Activated T-cell treated with anti-CD3 and anti-CD28 coated beads, Interleukin-2, amount 50 U/mL, for 24 hours (primary cell): ENCODE results near the gene SIGLEC9.

Experiments used
- DNase-seq: peaks from one replicate; pipeline ENCODE4 v3.0.0-alpha.2; 2020
- H3K27ac Mint-ChIP-seq: 2 replicates; pipeline ENCODE4 v1.8.0; 2020; ENCODE audit warnings: mild to moderate bottlenecking, mixed read lengths
- H3K27me3 Mint-ChIP-seq: 2 replicates; pipeline ENCODE4 v1.8.0; 2020; ENCODE audit warnings: mixed read lengths
- H3K36me3 Mint-ChIP-seq: 2 replicates; pipeline ENCODE4 v1.8.0; 2020; ENCODE audit warnings: low read depth, mixed read lengths
- H3K4me1 Mint-ChIP-seq: 2 replicates; pipeline ENCODE4 v1.8.0; 2020; ENCODE audit warnings: low read depth, mixed read lengths
- H3K4me3 Mint-ChIP-seq: 2 replicates; pipeline ENCODE4 v1.8.0; 2020; ENCODE audit warnings: mild to moderate bottlenecking, moderate library complexity, mixed read lengths
- H3K9me3 Mint-ChIP-seq: 2 replicates; pipeline ENCODE4 v1.8.0; 2020; ENCODE audit warnings: mixed read lengths

Gene SIGLEC9

DNA sequence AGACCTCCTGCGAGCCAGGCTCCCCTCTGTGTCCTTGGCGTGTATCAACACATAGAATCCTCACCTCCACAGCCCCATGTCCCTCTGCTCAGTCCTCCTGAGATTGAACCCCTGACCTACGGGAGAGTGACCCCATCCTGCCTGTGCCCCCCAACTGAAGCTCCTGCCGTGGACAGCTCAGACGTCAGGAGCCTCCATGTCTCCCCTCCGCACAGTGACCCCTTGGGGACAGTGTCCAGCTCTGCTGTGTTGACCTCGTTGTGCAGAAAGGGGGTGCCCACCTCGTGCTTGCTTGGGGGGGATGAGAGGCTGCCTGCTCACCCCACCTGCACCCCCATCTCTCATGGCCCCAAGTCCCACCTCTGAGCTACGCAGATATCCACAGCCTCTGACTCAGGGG is 490 bp upstream of the SIGLEC9 start:
- DNase-seq: no peak
- H3K4me3 Mint-ChIP-seq: peak overlapping the region; percentile 44
- H3K36me3 Mint-ChIP-seq: no peaks in the 10 kb centered on the region
- peaks cover 84% of the 10 kb centered on the region for H3K4me1 Mint-ChIP-seq
- peaks cover 4% of the 10 kb centered on the region for H3K9me3 Mint-ChIP-seq
- H3K27ac Mint-ChIP-seq: peak overlapping the region; percentile 68
- no peaks in the 10 kb centered on the region for H3K27me3 Mint-ChIP-seq

DNA sequence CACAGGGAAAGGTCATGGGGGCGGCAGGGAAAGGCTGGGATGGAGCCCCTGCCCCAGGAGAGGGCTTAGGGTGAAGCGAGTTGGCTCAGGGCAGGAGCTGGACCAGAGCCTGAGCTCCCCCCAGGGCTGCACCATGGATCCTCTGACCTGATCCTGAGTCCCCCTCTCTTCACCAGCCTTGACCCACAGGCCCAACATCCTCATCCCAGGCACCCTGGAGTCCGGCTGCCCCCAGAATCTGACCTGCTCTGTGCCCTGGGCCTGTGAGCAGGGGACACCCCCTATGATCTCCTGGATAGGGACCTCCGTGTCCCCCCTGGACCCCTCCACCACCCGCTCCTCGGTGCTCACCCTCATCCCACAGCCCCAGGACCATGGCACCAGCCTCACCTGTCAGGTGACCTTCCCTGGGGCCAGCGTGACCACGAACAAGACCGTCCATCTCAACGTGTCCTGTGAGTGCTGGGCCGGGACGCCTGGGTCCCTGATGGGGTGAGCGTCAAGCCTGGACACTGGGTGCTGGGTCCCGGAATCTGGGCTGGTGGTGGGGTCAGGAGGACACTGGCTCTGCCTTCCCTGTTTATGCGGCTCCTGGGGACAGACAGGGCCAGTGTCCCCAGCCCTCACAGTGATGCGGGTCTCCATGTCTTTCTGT is 842 bp downstream of the SIGLEC9 start:
- Mint-ChIP-seq H3K27me3 (no peaks in the 10 kb centered on the region), H3K4me1 (peaks cover 88% of the 10 kb centered on the region), H3K27ac (no peak overlapping the region), H3K4me3 (no peak overlapping the region), H3K36me3 (no peaks in the 10 kb centered on the region), H3K9me3 (peaks cover 4% of the 10 kb centered on the region)
- DNase-seq: peak; percentile 26

DNA sequence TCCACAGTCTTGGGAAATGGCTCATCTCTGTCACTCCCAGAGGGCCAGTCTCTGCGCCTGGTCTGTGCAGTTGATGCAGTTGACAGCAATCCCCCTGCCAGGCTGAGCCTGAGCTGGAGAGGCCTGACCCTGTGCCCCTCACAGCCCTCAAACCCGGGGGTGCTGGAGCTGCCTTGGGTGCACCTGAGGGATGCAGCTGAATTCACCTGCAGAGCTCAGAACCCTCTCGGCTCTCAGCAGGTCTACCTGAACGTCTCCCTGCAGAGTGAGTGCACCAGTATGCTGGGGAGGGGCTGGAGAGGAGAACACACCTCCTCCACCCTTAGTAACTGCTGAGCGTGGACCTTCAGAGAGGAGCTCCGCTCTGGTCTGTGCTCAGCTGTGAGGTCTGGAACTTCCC is 2.3 kb downstream of the SIGLEC9 start:
- no peaks in the 10 kb centered on the region for H3K27me3 Mint-ChIP-seq
- H3K27ac Mint-ChIP-seq: peak overlapping the region; percentile 37
- no peak overlapping the region for H3K4me3 Mint-ChIP-seq
- DNase-seq: peak; percentile 29
- H3K4me1 Mint-ChIP-seq: peaks cover 92% of the 10 kb centered on the region
- H3K9me3 Mint-ChIP-seq: peaks cover under 1% of the 10 kb centered on the region
- H3K36me3 Mint-ChIP-seq: no peaks in the 10 kb centered on the region

DNA sequence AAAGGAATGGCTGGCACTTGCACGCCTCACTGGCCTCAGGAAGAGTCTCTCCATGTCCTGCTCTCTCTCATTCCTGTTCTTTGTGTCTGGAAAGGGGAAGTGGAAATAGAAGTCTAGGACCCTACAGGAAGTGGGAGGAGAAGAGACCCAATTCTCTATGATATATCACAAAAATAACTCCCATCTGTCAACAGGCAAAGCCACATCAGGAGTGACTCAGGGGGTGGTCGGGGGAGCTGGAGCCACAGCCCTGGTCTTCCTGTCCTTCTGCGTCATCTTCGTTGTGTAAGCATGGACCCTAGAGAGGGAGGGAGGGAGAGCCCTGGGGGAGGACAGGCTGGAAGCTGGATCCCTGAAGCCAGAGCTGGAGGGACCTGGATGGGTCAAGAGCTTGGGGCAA is 3.0 kb downstream of the SIGLEC9 start:
- Mint-ChIP-seq H3K27me3 (no peaks in the 10 kb centered on the region), H3K36me3 (no peaks in the 10 kb centered on the region), H3K9me3 (no peaks in the 10 kb centered on the region), H3K4me3 (peak overlapping the region; percentile 2), H3K4me1 (peaks cover 92% of the 10 kb centered on the region), H3K27ac (peak overlapping the region; percentile 66)
- peak; percentile 32 for DNase-seq

- no peaks in the 10 kb centered on the region for H3K27me3 Mint-ChIP-seq
- DNase-seq: peak; percentile 27
- no peaks in the 10 kb centered on the region for H3K9me3 Mint-ChIP-seq
- H3K4me1 Mint-ChIP-seq: peaks cover 87% of the 10 kb centered on the region
- H3K27ac Mint-ChIP-seq: peak overlapping the region; percentile 47
- no peak overlapping the region for H3K4me3 Mint-ChIP-seq
- H3K36me3 Mint-ChIP-seq: no peaks in the 10 kb centered on the region
Measured at GRCh38 chr19:51128227-51128626, 3.5 kb downstream of the SIGLEC9 start.

- Mint-ChIP-seq H3K4me1 (peaks cover 72% of the 10 kb centered on the region), H3K27ac (no peak overlapping the region), H3K9me3 (no peaks in the 10 kb centered on the region), H3K4me3 (no peak overlapping the region), H3K27me3 (no peaks in the 10 kb centered on the region), H3K36me3 (no peaks in the 10 kb centered on the region)
- DNase-seq: peak; percentile 25
Measured at GRCh38 chr19:51129716-51130115, 5.0 kb downstream of the SIGLEC9 start.

DNA sequence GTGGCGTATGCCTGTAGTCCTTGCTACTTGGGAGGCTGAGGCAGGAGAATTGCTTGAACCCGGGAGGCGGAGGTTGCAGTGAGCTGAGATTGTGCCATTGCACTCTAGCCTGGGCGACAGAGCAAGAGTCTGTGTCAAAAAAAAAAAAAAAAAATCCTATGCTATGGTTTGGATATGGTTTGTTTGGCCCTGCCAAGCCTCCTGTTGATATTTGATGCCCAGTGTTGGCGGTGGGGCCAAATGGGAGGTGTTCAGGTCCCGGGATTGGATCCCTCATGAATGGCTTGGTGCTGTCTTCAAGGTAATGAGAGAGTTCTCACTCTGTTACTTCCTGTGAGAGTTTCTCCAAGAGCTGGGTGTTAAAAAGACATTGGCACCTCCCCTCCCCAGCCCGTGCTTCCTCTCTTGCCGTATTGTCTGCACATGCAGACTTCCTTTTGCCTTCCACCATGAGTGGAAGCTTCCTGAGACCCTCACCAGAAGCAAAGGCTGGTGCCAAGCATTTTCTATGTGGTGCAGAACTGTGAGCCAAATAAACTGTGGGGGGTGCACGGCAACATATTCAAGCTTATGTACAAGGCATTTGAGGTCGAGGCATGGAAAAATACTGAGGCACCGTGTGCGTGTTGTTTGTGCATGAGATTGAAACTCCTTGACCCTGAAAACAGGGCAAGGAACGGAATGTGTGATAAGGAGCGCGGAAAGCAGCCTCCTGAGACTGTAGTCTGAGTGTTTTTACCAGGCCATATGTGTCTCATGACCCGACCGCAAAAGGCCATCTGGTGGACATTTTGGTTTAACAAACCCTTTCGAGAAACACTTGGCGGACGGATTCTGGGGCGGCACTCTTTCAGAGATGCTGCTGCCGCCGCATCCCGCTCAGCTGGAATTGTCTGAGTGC is 7.3 kb downstream of the SIGLEC9 start:
- Mint-ChIP-seq H3K4me3 (peak overlapping the region; percentile 51), H3K9me3 (peaks cover 7% of the 10 kb centered on the region), H3K36me3 (peaks cover 2% of the 10 kb centered on the region), H3K27ac (peak overlapping the region; percentile 72), H3K4me1 (peaks cover 66% of the 10 kb centered on the region), H3K27me3 (no peaks in the 10 kb centered on the region)
- peak; percentile 51 for DNase-seq

GRCh38 chr19:51135004-51135403 is 10.3 kb downstream of the SIGLEC9 start:
- peaks cover 47% of the 10 kb centered on the region for H3K4me1 Mint-ChIP-seq
- peaks cover 2% of the 10 kb centered on the region for H3K36me3 Mint-ChIP-seq
- no peaks in the 10 kb centered on the region for H3K27me3 Mint-ChIP-seq
- no peak for DNase-seq
- no peak overlapping the region for H3K4me3 Mint-ChIP-seq
- H3K9me3 Mint-ChIP-seq: peaks cover 7% of the 10 kb centered on the region
- H3K27ac Mint-ChIP-seq: no peak overlapping the region

DNA sequence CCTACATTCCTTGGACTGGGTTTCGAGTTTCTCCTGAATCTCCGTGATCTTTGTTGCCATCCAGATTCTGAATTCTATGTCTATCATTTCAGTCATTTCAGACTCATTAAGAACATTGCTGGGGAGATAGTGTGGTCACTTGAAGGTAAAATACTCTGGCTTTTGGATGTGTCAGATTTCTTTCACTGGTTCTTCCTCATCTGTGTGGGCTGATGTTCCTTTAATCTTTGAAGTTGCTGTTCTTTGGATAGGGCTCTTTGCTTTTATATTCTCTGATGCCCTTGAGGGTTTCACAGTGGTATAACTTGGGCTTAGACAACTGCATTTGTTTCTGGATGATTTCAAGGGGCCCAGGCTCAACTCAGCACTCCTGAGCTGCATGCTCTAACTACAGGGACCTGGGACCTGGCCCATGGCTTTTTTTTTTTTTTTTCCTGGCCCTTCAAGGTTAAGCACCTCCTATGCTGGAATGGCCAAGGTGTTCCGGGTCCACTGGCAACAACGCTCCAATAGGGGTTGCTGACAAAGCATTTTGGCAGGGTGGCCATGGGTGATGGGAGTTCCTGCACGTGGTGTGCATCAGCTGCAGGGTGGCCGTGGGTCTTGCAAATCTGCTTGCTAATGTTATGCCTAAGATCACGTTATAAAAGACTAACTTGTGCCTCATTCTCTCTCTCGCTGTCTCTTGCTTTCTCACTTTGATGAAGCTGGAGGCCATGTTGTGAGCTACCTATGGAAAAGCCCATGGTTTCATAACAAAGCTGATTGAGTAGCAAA is 11.5 kb downstream of the SIGLEC9 start:
- Mint-ChIP-seq H3K4me1 (peaks cover 35% of the 10 kb centered on the region), H3K9me3 (peaks cover 7% of the 10 kb centered on the region), H3K36me3 (peaks cover 2% of the 10 kb centered on the region), H3K4me3 (no peak overlapping the region), H3K27ac (no peak overlapping the region), H3K27me3 (no peaks in the 10 kb centered on the region)
- DNase-seq: peak; percentile 17

DNA sequence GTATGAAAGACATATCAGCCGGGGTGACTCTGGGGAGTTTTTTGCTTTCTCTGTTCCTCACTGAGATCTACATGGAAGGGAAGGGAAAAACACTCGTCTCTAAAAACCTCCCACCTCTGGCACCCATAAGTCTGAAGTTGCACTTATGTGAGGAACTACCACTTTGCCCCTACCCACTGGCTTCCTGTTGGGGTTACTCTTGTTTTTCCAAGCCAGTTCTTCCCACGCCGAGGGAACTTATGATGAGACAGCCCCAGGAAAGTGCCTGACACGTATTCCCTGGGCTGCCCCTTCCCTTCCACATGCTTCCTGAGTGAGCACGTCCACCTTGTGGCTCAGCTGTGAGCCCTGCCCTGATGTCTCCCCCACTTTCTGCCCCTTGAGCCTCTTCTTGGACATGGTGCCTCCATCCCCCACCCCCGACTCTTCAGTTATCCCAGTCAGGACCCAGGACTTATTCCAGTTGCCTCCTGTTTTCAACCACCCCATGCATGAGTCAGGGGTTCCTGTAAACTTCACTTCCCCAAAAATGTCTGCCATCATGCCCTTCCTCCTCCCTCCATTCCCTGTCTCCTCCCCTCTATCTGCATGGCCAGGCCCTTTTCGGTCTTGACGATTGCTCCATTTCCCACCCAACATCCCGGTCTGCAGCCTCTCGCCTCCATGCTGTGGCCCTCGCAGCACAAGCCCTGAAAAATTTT is 12.3 kb downstream of the SIGLEC9 start:
- H3K9me3 Mint-ChIP-seq: peaks cover 7% of the 10 kb centered on the region
- H3K4me1 Mint-ChIP-seq: peaks cover 31% of the 10 kb centered on the region
- peaks cover 2% of the 10 kb centered on the region for H3K36me3 Mint-ChIP-seq
- H3K27ac Mint-ChIP-seq: peak overlapping the region; percentile 53
- no peaks in the 10 kb centered on the region for H3K27me3 Mint-ChIP-seq
- H3K4me3 Mint-ChIP-seq: no peak overlapping the region
- DNase-seq: peak; percentile 26

DNA sequence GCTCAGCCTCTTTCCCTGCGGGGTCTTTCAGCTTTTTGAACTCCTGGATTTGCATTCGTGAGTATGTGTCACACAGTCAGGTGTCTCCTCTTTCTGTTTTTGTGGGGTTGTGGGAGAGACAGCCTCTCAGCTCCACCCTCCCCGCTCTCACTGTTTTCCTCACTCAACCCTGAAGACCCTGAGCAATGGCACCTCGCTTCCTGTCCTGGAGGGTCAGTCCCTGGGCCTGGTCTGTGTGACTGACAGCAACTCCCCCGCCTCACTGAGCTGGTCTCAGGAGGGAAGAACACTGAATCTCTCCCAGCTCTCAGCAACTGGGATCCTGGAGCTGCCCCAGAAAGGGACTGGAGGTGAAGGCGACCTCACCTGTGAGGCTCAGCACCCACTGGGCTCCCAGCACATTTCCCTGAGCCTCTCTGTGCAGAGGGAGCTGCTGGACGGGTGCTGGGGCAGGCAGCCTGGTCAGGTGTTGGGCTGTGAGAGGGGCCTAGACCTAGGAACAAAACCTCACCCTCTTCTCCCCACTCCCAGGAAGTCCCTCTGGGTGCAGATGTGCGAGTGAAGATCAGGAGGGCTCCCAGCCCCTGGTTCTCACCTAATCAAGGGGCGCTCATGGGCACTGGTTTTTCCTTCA is 13.2 kb downstream of the SIGLEC9 start:
- H3K27me3 Mint-ChIP-seq: no peaks in the 10 kb centered on the region
- peaks cover 7% of the 10 kb centered on the region for H3K9me3 Mint-ChIP-seq
- DNase-seq: peak; percentile 28
- no peak overlapping the region for H3K4me3 Mint-ChIP-seq
- H3K27ac Mint-ChIP-seq: peak overlapping the region; percentile 53
- H3K36me3 Mint-ChIP-seq: peaks cover 2% of the 10 kb centered on the region
- peaks cover 29% of the 10 kb centered on the region for H3K4me1 Mint-ChIP-seq

GRCh38 chr19:51138549-51138979 is 13.9 kb downstream of the SIGLEC9 start:
- peaks cover 2% of the 10 kb centered on the region for H3K36me3 Mint-ChIP-seq
- DNase-seq: peak; percentile 9
- H3K27ac Mint-ChIP-seq: no peak overlapping the region
- H3K27me3 Mint-ChIP-seq: no peaks in the 10 kb centered on the region
- peaks cover 29% of the 10 kb centered on the region for H3K4me1 Mint-ChIP-seq
- peaks cover 7% of the 10 kb centered on the region for H3K9me3 Mint-ChIP-seq
- no peak overlapping the region for H3K4me3 Mint-ChIP-seq

DNA sequence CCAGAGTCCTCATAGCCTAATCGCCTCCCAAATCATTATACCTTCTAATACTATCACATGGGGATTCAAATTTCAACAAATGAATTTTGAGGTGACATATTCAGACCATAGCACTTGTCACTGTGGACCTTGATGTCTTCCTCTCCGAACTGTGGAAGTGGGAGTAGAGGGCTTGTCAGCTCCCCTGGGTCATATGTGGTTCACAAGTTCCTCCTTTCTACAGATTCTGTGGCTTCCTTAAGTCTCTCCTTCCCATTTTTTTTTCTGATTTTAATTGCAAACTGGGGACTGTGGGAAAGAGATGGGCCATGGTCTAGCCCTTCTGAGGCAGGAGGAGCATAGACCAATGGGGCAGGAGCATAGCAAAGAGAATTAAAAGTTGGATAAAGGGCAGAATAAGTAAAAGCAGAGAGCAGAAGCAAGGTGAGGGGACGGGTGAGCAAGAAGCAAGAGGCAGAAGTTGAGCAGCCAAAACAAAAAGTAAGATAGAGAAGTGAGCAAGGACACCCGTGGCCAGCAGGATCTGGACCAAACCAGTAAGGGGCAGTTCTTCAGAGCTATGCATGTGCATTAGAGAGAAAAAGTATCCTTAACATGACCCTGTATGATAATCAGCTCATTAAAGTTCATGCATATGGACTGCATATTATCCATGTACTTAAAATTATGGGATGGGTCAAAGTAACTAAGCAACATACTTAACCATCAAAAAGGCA is 14.8 kb downstream of the SIGLEC9 start:
- H3K27ac Mint-ChIP-seq: no peak overlapping the region
- H3K4me1 Mint-ChIP-seq: peaks cover 29% of the 10 kb centered on the region
- H3K4me3 Mint-ChIP-seq: no peak overlapping the region
- no peaks in the 10 kb centered on the region for H3K27me3 Mint-ChIP-seq
- DNase-seq: no peak
- peaks cover 2% of the 10 kb centered on the region for H3K36me3 Mint-ChIP-seq
- peaks cover 7% of the 10 kb centered on the region for H3K9me3 Mint-ChIP-seq
